ENCODE results near the gene CDK5RAP2.

- peak; percentile 46 for TF ChIP-seq CTCF (IDR thresholded peaks at IDR 0.05; ENCODE audit: low read depth, low read length)
- TF ChIP-seq EZH2phosphoT487 (IDR thresholded peaks at IDR 0.05; ENCODE audit: low read depth), result no peak
Observed at GRCh38 chr9:120531683-120532300, 48.2 kb downstream of the CDK5RAP2 start.
